NCI-H2029 treated with DMSO at 0.1 percent for 48 hours (cell line): Measurements from ENCODE around the gene SYT6.

Source experiments
- DNase-seq: peaks from one replicate; lab custom pipeline; 2025; lab: John Stamatoyannopoulos, UW

The SYT6 gene, protein sequence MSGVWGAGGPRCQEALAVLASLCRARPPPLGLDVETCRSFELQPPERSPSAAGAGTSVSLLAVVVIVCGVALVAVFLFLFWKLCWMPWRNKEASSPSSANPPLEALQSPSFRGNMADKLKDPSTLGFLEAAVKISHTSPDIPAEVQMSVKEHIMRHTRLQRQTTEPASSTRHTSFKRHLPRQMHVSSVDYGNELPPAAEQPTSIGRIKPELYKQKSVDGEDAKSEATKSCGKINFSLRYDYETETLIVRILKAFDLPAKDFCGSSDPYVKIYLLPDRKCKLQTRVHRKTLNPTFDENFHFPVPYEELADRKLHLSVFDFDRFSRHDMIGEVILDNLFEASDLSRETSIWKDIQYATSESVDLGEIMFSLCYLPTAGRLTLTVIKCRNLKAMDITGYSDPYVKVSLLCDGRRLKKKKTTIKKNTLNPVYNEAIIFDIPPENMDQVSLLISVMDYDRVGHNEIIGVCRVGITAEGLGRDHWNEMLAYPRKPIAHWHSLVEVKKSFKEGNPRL

DNA sequence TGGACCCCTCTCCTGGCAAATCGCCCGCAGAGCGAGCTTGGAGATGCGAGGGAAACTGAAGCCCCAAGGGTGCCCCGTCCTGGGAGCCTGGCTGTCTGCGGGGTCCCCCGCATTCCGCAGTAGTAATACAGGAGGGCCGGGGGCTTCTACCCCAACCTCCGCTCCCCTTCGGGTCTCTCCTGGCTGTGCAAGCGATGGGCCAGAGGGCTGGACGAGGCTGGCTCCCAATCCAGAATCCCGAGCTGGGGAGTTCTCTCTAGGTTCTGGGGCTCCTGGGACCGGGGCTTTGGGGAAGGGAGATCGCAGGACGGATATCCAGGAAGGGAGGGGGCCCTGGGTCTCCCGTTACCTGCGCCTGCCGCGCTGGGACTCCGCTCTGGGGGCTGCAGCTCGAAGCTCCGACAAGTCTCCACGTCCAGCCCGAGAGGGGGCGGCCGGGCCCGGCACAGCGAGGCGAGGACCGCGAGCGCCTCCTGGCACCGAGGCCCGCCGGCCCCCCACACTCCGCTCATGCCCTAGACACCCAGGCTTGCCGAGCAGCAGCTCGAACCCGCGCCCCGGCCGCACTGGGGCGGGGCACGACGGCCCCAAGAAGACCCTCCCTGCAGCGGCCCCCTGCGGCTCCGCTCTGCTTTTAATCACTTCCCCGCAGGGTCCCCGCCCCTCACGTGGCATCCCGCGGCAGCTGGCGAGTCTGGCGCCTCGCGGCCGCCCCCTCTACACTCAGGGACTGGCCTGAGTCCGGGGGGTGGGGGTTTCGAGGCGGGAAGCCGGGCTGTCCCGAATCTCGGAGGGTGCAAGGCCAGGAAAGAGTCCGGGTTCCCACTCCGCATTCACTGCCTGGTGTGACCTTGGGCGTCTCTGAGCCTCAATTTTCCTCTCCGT lies at the start of gene SYT6:
SYT6 (minus strand) TSS at position 609 of the 885 bp plus-strand sequence; CDS start at position 512, 97 bp downstream.
- no peak for DNase-seq

DNA sequence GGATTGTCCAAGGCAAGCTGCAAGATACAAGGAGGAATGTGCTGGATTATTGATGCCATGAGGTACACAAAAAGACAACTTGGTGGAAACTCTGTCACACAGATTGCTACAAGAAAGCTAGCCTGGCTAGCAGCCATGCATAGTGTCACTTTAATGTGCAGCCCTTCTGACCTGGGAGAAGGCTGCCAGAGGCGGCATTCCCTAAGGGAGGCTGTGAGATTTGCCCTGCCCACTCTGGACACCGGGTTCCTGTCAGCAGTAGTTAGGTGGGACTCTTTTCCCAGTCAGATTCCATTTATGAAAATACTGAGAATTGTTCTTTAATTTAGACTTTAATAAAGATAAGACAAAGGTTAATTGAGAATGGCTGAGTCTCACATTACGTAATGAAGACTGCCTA lies 47.8 kb upstream of the SYT6 start:
- DNase-seq, result no peak

DNA sequence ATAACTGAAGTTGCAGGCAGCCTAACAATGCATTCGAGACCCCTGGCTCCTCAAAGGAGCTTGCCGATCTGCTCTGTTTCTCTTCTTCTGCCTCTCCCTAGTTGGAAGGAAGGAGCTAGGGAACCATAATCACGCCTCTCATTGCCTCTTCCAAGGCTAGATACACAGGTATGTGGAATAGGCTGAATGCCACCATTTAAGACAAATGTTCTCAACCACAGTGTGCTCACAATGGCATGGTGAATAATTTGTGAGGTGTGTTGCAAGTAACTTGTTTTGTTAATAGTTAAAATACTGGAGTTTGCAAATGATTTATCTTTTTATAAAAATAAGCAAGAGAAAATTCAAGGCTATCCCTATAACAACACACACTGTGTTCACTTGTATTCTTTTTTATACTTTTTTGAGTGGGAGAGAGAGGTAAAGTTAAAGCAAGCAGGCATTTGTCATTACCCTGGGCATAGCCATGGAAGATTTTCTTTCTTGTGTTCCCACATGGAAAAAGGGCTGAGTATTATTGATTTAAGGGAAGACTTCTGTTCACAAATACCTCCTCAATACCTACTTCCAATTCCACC lies 45.4 kb upstream of the SYT6 start:
- DNase-seq, result no peak

DNA sequence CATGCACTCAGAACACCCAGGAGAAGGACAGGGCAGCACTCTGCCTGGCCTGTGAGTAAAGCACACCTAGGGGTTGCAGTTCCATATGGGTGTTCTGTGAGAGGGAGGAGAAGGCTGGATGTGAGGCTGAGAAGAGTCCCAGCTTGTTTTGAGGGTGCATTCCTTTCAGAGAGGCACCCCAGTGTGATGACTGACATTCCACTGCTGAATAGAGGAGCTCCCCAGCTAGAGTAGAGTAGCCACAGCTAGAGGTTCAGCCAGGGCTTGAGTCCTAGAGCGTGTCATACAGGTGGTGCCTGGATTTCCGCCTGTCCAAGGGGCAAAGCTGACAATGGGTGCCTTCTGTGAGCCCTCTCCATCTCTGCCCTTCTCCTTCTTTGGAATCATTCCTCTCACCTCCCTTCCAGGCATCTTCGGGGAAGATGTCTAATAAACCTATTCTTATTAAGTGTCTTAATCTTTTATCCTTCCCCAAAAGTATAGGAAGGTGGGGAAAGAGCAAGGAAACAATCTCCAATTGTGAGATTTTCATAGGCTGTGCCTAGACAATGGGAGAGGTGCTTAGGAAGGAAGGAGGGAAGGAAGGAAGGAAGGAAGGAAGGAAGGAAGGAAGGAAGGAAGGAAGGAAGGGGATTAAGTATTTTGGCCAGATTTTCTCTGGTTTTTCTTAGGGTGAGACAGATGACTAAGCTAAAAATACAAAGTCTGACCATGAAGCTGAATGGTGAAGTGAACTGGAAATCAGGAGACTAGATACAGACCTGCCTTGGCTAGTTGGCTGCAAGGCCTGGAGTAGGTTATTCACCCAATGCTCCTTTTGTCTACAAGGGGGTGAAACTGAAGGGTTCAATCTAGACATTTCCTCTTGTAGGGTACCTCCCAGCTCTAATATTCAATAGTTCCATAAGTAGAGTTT lies 43.6 kb upstream of the SYT6 start:
- no peak for DNase-seq

DNA sequence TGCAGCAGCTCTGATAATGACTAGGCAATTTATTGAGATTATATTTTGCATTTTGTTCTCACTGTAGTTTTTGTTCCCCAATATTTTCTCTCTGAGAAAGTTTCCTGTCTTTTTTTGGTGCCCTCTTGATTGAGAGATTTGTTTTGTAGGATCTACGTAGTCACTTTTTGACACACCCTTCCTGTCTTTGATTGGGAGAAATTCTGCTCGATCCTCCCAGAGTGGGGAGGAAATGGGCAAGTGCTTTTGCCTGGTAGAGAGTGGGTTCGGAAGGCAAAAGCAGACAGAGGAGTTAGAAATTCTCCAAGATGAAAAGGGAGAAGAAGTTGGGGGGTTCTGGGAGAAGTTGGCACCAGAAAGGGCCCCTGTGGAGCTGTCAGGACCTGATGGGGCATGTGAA lies 42.1 kb upstream of the SYT6 start:
- DNase-seq, result no peak

DNA sequence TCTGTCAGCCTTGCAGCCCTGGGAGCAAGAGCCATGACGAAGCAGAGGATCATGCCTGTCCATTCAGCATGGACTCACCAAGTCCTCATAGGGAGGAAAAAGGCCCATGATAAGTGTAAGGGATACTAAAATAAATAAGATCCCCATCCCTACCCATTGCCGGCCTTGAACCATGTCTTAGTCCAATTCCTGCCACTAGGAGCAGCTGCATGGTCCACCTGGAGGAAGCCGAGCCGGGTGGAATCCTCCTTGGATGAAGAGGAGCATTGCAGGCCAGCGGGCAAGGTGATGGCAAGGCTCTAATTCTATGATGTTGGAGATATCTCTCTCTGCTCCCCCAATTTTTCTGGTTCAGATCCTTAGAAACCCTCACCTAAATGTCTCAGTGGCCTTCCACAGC lies 38.7 kb upstream of the SYT6 start:
- no peak for DNase-seq

DNA sequence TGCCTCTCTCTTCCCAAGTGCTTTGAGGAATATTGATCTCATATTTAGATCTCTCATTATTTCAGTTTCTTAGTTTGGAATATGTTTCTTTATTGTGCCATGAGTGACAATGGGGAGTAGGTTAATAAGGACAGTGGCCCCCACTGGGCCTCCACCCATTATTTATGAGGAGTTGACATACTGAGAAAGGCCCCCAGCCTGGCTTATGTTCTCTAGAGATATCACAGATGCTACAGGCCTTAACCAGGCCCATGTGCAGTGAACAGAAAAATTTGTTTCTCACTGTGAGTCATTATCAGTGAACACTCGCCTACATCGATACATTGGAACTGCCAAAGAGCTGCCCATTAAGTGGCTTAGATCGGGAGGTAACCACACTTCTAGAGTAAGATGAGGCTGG lies 35.7 kb upstream of the SYT6 start:
- no peak for DNase-seq

DNA sequence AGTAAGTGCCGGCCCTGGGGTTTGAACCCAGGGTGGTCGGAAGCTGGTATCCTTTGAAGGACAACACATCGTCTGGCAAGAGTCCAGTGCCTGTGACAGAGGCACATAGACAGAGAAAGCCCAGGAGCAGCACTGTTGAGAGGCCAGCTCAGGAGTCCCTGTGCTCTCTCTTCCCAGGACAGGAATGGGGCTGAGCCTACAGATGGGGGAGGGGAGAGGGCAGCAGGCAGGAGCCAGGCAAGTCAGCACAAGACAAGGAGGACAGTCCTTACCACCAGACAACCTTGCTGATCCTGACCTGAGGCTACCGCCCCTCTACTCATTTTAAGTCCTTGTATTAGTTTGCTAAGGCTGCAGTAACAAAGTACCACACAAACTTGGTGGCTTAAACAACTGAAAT lies 27.7 kb upstream of the SYT6 start:
- no peak for DNase-seq

DNA sequence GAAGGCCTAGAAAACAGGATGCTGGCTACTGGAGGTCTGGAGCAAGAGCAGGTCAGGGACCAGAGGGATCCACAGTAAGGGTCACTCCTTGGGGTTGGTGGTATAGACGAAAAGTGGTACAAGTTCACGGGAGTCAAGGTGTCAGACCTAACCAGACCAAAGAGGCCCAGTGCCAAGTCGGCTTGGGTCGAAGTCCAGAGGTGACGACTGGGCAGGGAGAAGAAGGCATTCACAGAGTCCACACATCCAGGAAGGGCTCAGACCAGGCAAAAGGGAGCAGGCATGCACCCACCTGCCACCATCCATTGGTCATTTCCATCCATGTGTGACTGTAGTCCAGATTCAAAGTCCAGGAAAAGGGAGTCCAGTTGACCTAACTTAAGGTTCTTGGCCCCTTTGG lies 27.1 kb upstream of the SYT6 start:
- no peak for DNase-seq

DNA sequence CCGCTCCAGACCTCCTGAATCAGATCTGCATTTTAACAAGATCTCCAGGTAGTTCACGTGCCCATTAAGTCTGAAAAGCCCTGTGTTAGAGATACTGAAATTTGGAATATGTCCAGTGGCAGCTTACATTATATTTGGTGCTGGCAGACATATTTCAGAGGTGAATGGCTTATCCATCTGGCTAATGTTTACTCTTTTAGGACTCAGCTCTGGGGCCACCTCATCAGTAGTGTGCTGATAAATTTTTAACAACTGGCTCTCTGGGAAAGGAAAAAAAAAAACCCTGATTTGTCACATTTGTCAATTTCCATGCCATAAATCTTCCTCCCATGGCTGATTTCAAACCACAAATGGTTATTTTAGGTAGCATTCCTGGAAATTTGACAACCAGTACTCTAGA lies 25.3 kb upstream of the SYT6 start:
- DNase-seq, result no peak

DNA sequence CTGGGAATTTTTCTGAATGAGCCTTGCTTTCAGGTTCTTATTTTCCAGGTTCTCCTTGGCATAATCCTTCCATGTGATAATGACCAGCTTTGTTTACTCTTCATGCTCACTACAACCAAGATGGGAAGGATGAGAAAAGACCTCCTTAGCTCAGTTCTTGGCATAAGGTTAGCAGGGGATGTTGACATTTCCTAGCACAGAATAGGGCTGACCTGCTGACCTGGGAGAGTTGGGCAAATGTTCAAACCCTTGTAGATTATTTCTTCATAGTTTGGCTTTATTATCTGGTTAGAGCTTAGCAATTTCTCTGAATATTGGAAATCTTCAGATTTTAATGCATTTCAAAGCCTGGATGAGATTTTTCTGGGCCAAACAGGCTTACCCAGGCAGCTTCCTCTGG lies 23.6 kb upstream of the SYT6 start:
- no peak for DNase-seq

DNA sequence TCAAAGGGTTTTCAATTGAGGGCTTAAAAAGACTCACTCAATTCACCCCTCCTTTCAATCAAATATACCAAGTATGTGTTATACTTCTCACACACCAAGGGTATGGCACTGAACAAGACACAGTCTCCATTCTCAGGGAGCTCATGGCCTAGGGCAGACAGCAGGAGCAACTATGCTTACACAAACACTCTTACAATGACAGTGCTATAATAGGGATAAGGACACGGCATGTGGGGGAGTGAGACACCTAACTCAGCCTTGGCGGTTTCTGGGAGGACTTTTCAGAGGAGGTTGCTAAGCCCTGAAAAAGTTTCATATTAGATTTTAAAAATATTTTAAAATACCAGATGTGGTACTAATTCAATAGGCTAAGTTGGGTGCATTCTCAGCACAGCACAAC lies 22.7 kb upstream of the SYT6 start:
- DNase-seq, result no peak

DNA sequence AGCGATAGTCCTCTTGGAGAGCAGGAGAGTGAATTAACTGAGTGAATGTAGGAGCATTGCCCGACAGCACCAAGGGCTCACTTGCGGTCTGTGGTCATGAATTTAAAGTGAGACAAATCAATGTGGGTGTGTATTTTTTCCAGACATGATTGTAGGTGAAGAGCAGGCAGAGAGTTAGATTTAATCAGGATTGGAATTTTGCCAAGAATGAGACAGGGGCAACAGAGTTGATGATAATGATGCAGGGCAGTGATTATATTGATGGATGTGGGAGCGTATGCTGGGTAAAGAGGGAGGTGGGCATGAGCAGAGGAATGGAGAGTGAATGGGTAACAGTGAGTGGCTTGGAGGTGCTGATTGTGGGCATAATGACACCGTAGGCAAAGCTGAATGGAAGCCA lies 20.0 kb upstream of the SYT6 start:
- DNase-seq, result no peak

DNA sequence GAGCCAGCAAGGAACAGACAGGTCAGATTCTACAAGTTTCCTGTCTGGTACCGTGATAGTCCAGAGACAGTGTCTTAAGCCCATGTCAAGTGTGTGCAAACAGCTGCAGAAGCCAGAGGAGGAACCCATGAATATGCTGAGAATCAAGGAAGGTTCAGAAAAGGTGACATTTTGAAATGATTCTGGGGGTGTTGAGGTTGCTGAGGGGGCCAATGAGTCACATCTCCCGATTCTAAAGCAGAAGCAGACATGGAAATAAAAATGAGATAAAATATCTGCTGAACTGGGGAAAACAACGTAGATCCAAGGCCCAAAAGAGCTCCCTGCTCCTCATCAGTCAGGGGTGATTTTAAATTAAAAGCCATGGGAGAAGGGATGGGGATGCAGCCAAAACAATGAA lies 15.8 kb upstream of the SYT6 start:
- no peak for DNase-seq

DNA sequence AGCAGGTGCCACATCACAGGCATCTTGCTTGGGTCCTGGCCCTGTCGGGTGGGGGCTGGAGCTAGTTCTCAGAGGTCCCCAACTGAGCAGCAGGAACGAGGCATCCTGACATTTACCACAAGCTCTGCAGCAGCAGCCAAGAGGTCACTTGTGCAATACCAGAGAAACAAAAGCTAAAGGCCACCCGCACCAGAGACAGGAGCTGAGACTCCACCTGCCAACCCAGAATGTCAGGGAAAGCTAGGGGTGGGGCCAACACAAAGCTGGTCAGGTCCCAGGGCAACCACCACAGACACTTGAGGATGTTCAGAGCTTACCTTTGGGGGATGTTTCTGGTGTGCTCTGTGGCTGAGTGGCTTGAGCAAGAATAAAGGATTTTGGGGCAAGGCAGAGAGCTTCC lies 13.6 kb upstream of the SYT6 start:
- DNase-seq, result no peak

DNA sequence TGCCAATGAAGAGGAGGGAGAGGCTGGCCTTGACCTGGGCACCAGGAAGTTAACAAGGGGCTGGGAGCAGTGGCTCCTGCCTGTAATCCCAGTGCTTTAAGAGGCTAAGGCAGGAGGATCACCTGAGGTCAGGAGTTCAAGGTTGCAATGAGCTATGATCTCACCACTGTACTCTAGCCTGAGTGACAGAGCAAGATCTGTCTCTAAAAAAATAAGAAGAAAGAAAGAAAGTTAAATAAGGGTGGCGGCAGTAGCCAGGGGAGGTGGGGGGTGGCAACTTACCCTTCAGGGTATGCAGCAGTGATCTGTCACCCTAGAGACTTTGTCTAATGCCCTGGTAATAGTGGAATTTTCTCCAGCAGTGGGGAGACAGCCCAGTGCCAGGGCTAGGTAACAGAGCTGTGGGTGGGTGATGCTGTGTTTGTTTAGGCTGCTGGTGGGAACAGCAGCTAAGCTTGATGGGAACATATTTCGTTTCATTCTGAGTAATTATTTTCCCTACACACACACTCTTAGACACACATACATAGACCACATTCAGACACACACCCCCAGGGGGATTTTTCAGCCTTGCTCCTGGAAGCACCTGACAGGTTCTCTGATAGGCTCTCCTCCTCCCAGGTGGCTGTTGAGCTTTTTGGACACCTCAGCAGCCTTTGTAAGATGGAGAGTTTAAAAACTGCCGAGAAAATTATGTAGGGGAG lies 11.3 kb upstream of the SYT6 start:
- DNase-seq, result no peak

DNA sequence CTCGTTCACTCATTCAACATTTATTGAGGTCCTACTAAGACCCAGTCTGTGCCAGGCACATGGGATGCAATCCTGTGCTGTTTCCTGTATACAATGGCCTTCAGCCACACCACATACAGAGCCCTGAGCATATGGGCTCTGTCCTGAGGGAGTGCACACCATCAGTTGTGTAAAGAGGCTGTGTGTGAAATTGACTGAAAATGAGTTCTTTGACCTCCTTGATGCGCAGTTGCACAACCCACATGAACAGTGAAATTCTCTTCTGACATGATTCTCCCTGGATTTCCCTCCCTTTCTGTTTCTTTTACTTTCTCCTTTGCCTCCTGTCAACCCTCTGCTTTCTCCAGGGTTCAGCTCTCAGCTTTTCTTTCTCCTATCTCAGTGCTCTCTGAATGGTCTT lies 6.3 kb upstream of the SYT6 start:
- no peak for DNase-seq

DNA sequence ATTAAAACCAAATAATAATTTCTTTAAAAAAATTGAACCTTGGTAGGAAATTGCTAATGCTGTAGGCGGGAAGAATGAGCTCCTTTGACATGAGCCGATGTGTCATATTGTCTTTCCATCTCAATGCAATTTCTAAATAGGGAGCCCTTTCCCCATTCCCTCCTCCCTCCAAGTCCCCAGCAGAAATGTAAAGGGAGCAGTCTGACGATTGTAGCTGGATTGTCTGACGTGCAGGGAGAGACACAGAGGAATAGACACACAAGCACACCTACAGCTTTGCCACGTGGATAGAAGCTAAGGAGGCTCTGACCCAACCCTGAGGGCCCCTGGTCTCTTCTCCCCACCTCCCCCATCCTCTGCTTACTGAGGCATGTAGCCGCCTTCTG lies 3.6 kb upstream of the SYT6 start:
- DNase-seq, result no peak

DNA sequence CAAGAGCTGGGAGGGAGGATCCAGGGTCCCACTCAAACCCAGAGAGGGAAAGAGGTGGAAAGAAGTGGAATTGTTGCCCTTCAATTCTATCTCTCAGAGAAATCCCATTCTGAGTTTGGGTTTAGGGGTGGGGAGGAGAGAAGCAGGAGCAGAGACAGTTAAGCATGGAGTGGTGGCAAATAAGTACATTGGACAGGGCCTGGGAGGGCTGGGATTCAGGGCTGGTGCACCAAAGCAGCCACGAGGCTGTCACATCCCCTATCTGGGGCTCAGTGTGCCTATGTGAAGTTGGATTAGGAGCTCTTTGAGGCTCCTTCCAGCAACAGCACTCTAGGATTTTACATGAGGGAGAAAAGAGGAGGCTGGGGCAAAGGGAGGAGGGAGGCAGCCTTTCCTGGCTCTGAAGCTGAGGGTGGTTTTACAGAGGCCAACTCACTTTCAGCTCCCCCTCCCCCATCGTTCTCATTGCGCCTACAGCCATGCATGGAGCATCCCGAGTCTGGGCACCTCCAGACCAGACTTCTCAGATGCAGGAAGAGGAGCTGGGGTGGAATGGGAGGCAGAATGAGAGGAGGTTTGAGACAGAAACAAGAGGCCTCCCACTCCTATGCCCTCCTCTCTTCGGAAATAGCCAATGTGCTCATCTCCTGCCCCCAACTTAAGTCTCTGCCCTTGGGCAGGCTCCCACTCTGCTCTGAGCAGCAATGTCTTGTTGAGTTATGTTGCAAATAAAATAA lies 3.0 kb upstream of the SYT6 start:
- no peak for DNase-seq

DNA sequence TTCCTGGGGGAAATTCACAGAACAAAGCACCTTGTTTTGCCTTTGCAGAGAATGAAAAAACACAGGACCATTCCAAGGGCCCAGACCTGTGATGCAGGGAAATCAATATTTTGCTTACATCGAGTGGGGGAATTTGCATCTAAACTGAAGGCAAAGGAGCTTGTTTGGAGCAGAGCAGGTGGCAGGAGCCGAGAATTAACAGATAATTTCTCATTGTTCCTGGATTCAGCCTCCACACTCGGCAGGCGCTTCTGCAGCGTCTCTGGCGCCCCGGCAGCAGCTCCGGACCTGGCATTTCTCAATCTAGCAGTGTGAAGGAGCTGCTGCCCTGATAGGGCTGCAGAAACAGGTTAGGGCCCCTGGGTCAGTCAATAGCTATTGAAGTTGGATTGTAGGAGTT lies 2.0 kb upstream of the SYT6 start:
- no peak for DNase-seq

DNA sequence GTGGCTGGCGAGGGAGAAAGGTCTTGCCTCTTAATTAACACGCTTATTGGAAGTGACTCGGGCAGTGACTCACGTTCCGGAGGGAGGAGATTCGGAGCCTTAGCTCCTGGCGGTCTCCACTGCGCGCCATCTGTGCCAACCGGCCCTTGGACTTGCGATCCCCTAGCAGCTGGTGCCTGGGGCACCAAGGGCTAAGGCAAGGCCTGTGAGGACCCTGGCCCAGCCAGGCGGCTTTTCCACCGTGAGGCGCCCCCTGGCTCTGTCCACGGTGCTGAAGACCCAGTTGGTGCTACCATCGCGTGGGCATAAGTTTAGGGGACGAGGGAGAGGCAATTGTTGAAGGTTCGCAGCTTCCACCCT lies 1.3 kb upstream of the SYT6 start:
- DNase-seq, result no peak
